ENCODE measurements around the gene CDK14.

Gene CDK14

GRCh38 chr7:91050677-91051076, 454.6 kb downstream of the CDK14 start:
- DNase-seq (ENCODE audit: low read depth), result no peak

GRCh38 chr7:91051966-91052365, 455.8 kb downstream of the CDK14 start:
- DNase-seq (ENCODE audit: low read depth), result no peak

- no peak for DNase-seq (ENCODE audit: low read depth)
Measured at GRCh38 chr7:91054374-91054773, 458.3 kb downstream of the CDK14 start.

- no peak for DNase-seq (ENCODE audit: low read depth)
Measured at GRCh38 chr7:91055219-91055618, 459.1 kb downstream of the CDK14 start.

GRCh38 chr7:91062713-91063112, 466.6 kb downstream of the CDK14 start:
- no peak for DNase-seq (ENCODE audit: low read depth)

- DNase-seq (ENCODE audit: low read depth), result no peak
Measured at GRCh38 chr7:91064052-91064451, 467.9 kb downstream of the CDK14 start.

- no peak for DNase-seq (ENCODE audit: low read depth)
Measured at GRCh38 chr7:91064938-91065337, 468.8 kb downstream of the CDK14 start.

- DNase-seq (ENCODE audit: low read depth), result no peak
Measured at GRCh38 chr7:91066627-91067026, 470.5 kb downstream of the CDK14 start.

- DNase-seq (ENCODE audit: low read depth), result no peak
Measured at GRCh38 chr7:91067242-91067641, 471.1 kb downstream of the CDK14 start.

- DNase-seq (ENCODE audit: low read depth), result no peak
Measured at GRCh38 chr7:91068136-91068795, 472.1 kb downstream of the CDK14 start.

GRCh38 chr7:91069146-91069545, 473.0 kb downstream of the CDK14 start:
- DNase-seq (ENCODE audit: low read depth), result no peak

GRCh38 chr7:91079487-91079886, 483.4 kb downstream of the CDK14 start:
- DNase-seq (ENCODE audit: low read depth), result no peak

- DNase-seq (ENCODE audit: low read depth), result no peak
Measured at GRCh38 chr7:91080351-91080750, 484.2 kb downstream of the CDK14 start.

- DNase-seq (ENCODE audit: low read depth), result no peak
Measured at GRCh38 chr7:91082038-91082437, 485.9 kb downstream of the CDK14 start.

- DNase-seq (ENCODE audit: low read depth), result no peak
Measured at GRCh38 chr7:91082852-91083495, 486.9 kb downstream of the CDK14 start.

- no peak for DNase-seq (ENCODE audit: low read depth)
Measured at GRCh38 chr7:91083855-91084644, 487.9 kb downstream of the CDK14 start.

- no peak for DNase-seq (ENCODE audit: low read depth)
Measured at GRCh38 chr7:91085175-91085574, 489.1 kb downstream of the CDK14 start.

GRCh38 chr7:91086200-91086599, 490.1 kb downstream of the CDK14 start:
- no peak for DNase-seq (ENCODE audit: low read depth)

GRCh38 chr7:91088156-91088555, 492.0 kb downstream of the CDK14 start:
- DNase-seq (ENCODE audit: low read depth), result no peak

- DNase-seq (ENCODE audit: low read depth), result no peak
Measured at GRCh38 chr7:91088691-91089090, 492.6 kb downstream of the CDK14 start.

- DNase-seq (ENCODE audit: low read depth), result no peak
Measured at GRCh38 chr7:91089382-91089963, 493.4 kb downstream of the CDK14 start.

- no peak for DNase-seq (ENCODE audit: low read depth)
Measured at GRCh38 chr7:91090684-91091083, 494.6 kb downstream of the CDK14 start.

- no peak for DNase-seq (ENCODE audit: low read depth)
Measured at GRCh38 chr7:91091631-91092030, 495.5 kb downstream of the CDK14 start.

Measured in activated T-helper 9 cell treated with anti-CD3 and anti-CD28 coated beads, Interleukin-2, amount 50 U/mL, for 16 hours (primary cell).